Neuronal stem cell (in vitro differentiated cells): ENCODE measurements around the gene FOXP4.

ENCODE experiments used
- DNase-seq: peaks from one replicate; pipeline ENCODE4 v3.0.0-alpha.2; 2013; ENCODE audit warnings: low spot score
- H2AFZ ChIP-seq: one replicate; pipeline ENCODE4 v1.6.1; 2013; ENCODE audit warnings: mild to moderate bottlenecking, low read length, inconsistent platforms
- H2AK5ac ChIP-seq: 2 replicates; pipeline ENCODE4 v1.6.1; 2013; ENCODE audit warnings: low read depth, mild to moderate bottlenecking, inconsistent platforms, low read length, moderate library complexity, mixed read lengths
- H2BK120ac ChIP-seq: 2 replicates; pipeline ENCODE4 v1.6.1; 2013; ENCODE audit warnings: low read depth, mild to moderate bottlenecking, inconsistent platforms, low read length, moderate library complexity, mixed read lengths
- H2BK12ac ChIP-seq: one replicate; pipeline ENCODE4 v1.6.1; 2013; ENCODE audit warnings: low read length, inconsistent platforms
- H2BK15ac ChIP-seq: 2 replicates; pipeline ENCODE4 v1.6.1; 2013; ENCODE audit warnings: mild to moderate bottlenecking, low read length, inconsistent platforms, mixed read lengths
- H2BK5ac ChIP-seq: one replicate; pipeline ENCODE4 v1.6.1; 2013; ENCODE audit warnings: inconsistent platforms, mild to moderate bottlenecking, low read length, moderate library complexity
- H3K14ac ChIP-seq: one replicate; pipeline ENCODE4 v1.6.1; 2013; ENCODE audit warnings: low read length, inconsistent platforms
- H3K18ac ChIP-seq: 2 replicates; pipeline ENCODE4 v1.6.1; 2013; ENCODE audit warnings: low read length, inconsistent platforms
- H3K23ac ChIP-seq: 2 replicates; pipeline ENCODE4 v1.6.1; 2013; ENCODE audit warnings: low read depth, mild to moderate bottlenecking, mixed read lengths, low read length, inconsistent platforms; ENCODE audit not compliant: poor library complexity
- H3K27ac ChIP-seq: replicated peaks from 3 replicates; pipeline ENCODE4 v1.5.1; 2013; ENCODE audit warnings: low read length, inconsistent platforms
- H3K27me3 ChIP-seq, 3 experiments: 2 replicates each; pipeline ENCODE4 v1.6.1; 2013; ENCODE audit warnings: low read length in 3 of 3, mild to moderate bottlenecking in 2 of 3, inconsistent platforms in 1 of 3, low read depth in 1 of 3, mixed read lengths in 1 of 3, moderate library complexity in 1 of 3; ENCODE audit not compliant: control insufficient read depth in 3 of 3, insufficient read depth in 3 of 3
- H3K36me3 ChIP-seq, 2 donors: replicated peaks in 1 of 2; 2 replicates each; pipeline ENCODE4 v1.6.1; 2013; ENCODE audit warnings: low read length in 2 of 2; ENCODE audit not compliant: control insufficient read depth in 2 of 2, insufficient read depth in 2 of 2
- H3K4ac ChIP-seq: 2 replicates; pipeline ENCODE4 v1.6.1; 2013; ENCODE audit warnings: inconsistent platforms, mild to moderate bottlenecking, low read length, moderate library complexity
- H3K4me1 ChIP-seq, 2 donors: 1 replicate in 1 of 2; 2 replicates in 1 of 2; pipeline ENCODE4 v1.6.1; 2013; ENCODE audit warnings: low read length in 2 of 2, low read depth in 1 of 2; ENCODE audit not compliant: control insufficient read depth in 2 of 2, insufficient read depth in 1 of 2
- H3K4me2 ChIP-seq: one replicate; pipeline ENCODE4 v1.6.1; 2013; ENCODE audit warnings: mild to moderate bottlenecking, low read length, inconsistent platforms; ENCODE audit not compliant: insufficient read depth, poor library complexity, severe bottlenecking
- H3K4me3 ChIP-seq, 2 donors: 2 replicates each; pipeline ENCODE4 v1.5.1; 2013; ENCODE audit warnings: low read length in 2 of 2, mild to moderate bottlenecking in 2 of 2, inconsistent platforms in 1 of 2, moderate library complexity in 1 of 2
- H3K79me1 ChIP-seq: one replicate; pipeline ENCODE4 v1.6.1; 2013; ENCODE audit warnings: low read depth, mild to moderate bottlenecking, inconsistent platforms, low read length, moderate library complexity
- H3K9ac ChIP-seq: one replicate; pipeline ENCODE4 v1.6.1; 2013; ENCODE audit warnings: mild to moderate bottlenecking, low read depth, low read length, inconsistent platforms; ENCODE audit not compliant: poor library complexity
- H3K9me3 ChIP-seq, 2 donors: replicated peaks in 1 of 2; 2 replicates each; pipeline versions ENCODE3 to v1.6.1; 2013; ENCODE audit warnings: low read length in 2 of 2, mild to moderate bottlenecking in 2 of 2, inconsistent platforms in 1 of 2, low read depth in 1 of 2, mixed read lengths in 1 of 2, moderate library complexity in 1 of 2; ENCODE audit not compliant: control insufficient read depth in 2 of 2, insufficient read depth in 1 of 2
- H4K8ac ChIP-seq: one replicate; pipeline ENCODE4 v1.6.1; 2013; ENCODE audit warnings: low read depth, mild to moderate bottlenecking, inconsistent platforms, low read length, moderate library complexity
- H4K91ac ChIP-seq: one replicate; pipeline ENCODE4 v1.6.1; 2013; ENCODE audit warnings: low read length, low read depth, mild to moderate bottlenecking, inconsistent platforms; ENCODE audit not compliant: poor library complexity
- WGBS, 2 donors: extraction: QIAGEN DNeasy Blood & Tissue Kit; methylation state at CpG; one replicate each; pipeline ENCODE4 v1.1.7; 2013; ENCODE audit warnings: missing lambda C conversion rate in 2 of 2, mixed read lengths in 1 of 2; ENCODE audit not compliant: insufficient read length in 2 of 2, insufficient replicate concordance in 1 of 2; ENCODE audit errors: extremely low coverage in 2 of 2; 5-methylcytosine and 5-hydroxymethylcytosine counted together

FOXP4 gene

DNA sequence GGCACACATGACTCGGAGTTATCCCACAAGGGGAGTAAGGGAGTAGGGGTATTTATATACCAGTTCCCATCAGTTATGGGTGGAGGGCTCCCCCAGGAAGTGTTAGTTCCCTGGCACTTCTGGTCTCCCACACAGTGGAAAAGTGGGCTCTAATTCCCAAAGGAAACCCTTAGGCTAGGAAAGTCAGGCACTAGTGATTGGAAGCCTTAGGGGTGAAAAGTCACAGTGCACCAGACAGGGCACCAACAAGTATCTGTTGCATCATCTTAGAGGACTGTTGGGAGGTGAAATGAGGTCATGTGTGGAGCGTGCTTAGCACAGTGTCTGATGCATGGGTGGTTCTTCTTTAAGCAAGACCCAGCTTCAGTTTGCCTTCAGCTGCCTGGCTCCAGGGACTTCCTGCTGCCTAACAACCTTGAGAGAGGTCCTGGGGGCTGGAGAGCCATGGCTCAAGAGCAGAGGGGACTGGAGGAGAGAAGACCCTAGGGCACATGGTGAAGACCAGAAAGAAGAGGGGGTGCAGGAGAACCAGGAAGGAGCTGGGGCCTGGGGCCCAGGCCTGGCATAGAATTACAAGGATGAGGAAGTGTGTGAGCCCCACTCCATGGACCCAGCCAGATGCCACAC, 7.5 kb upstream of the FOXP4 start:
- no peak overlapping the region for H4K8ac ChIP-seq
- H2BK12ac ChIP-seq = no peak overlapping the region
- H3K4ac ChIP-seq = no peak overlapping the region
- no peak overlapping the region for H3K4me2 ChIP-seq
- no peaks in the 10 kb centered on the region for H3K79me1 ChIP-seq
- H2BK5ac ChIP-seq = no peak overlapping the region
- H2AK5ac ChIP-seq = no peak overlapping the region
- no CpG with 5 or more reads among the region's 2 CpGs for WGBS, 2 donors
- no peak overlapping the region for H3K18ac ChIP-seq
- no peak overlapping the region for H3K4me3 ChIP-seq
- H4K91ac ChIP-seq = no peak overlapping the region
- H3K23ac ChIP-seq = no peak overlapping the region
- H2BK120ac ChIP-seq = no peak overlapping the region
- H3K4me1 ChIP-seq = peaks cover 0 to 8% of the 10 kb centered on the region in 2 donors
- no peaks in the 10 kb centered on the region for H3K36me3 ChIP-seq
- H3K9ac ChIP-seq = no peak overlapping the region
- no peak overlapping the region for H3K14ac ChIP-seq
- H2AFZ ChIP-seq = no peak overlapping the region
- H3K9me3 ChIP-seq = no peaks in the 10 kb centered on the region
- H2BK15ac ChIP-seq = no peak overlapping the region
- DNase-seq = no peak
- H3K27me3 ChIP-seq = peaks cover 0 to 2% (median 0%) of the 10 kb centered on the region in 3 experiments
- H3K27ac ChIP-seq = no peak overlapping the region

DNA sequence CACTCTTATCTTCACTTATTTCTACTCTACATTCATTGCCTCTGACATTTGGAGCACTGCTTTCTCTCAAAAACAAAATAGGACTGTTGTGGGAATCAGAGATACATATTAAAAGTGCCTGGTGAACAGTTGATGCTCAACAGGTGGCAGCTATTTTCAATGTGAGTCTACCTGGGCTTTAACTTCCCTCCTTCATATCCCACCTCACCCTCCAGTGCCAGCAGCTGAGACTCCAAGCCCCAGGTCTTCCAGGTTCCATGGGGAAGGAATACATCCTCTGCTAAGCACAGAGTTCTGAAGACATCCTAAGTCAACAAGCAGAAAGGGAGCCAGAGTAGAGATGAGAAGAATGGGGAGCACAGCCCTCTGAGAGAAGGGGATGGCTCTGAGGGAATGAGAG, 7.0 kb upstream of the FOXP4 start:
- DNase-seq = no peak
- no peak overlapping the region for H3K4me3 ChIP-seq
- H2BK12ac ChIP-seq = no peak overlapping the region
- H2BK5ac ChIP-seq = no peak overlapping the region
- H2AFZ ChIP-seq = no peak overlapping the region
- H3K27me3 ChIP-seq = peaks cover 0 to 3% (median 0%) of the 10 kb centered on the region in 3 experiments
- H3K14ac ChIP-seq = no peak overlapping the region
- H2BK120ac ChIP-seq = no peak overlapping the region
- H2BK15ac ChIP-seq = no peak overlapping the region
- H3K4me1 ChIP-seq = peaks cover 4 to 11% of the 10 kb centered on the region in 2 donors
- no peak overlapping the region for H3K9ac ChIP-seq
- H3K18ac ChIP-seq = no peak overlapping the region
- H3K36me3 ChIP-seq = no peaks in the 10 kb centered on the region
- no peak overlapping the region for H4K91ac ChIP-seq
- no peaks in the 10 kb centered on the region for H3K9me3 ChIP-seq
- no peaks in the 10 kb centered on the region for H3K79me1 ChIP-seq
- H3K27ac ChIP-seq = no peak overlapping the region
- no peak overlapping the region for H2AK5ac ChIP-seq
- H3K4me2 ChIP-seq = no peak overlapping the region
- no peak overlapping the region for H4K8ac ChIP-seq
- H3K23ac ChIP-seq = no peak overlapping the region
- no peak overlapping the region for H3K4ac ChIP-seq

DNA sequence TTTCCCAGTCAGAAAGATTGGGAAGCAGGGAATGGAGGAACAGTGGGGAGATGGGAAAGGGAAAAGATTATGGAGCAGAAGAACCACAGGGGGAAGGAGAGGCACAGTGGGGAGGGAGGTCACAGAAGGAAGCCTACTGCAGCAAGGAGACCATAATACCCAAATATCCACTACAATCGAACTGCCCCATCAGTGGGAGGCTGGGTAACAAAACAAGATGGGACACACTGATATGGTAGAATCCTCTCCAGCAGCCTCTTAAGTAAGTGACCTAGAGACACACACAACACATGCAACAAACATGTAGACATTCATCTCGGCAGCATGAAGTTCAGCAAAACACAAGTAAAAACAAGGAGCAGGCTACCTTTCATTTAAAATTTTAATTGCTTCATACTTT, 4.8 kb upstream of the FOXP4 start:
- Histone ChIP-seq H3K4me1 (peaks cover 16 to 21% of the 10 kb centered on the region in 2 donors), H3K36me3 (no peaks in the 10 kb centered on the region), H2BK15ac (no peak overlapping the region), H3K18ac (no peak overlapping the region), H3K4ac (no peak overlapping the region), H3K4me3 (no peak overlapping the region), H3K27ac (no peak overlapping the region), H2AFZ (no peak overlapping the region), H3K14ac (no peak overlapping the region), H4K8ac (no peak overlapping the region), H2BK120ac (no peak overlapping the region), H3K27me3 (peaks cover 0 to 18% (median 0%) of the 10 kb centered on the region in 3 experiments), H3K79me1 (no peaks in the 10 kb centered on the region), H2BK5ac (no peak overlapping the region), H3K9ac (no peak overlapping the region), H4K91ac (no peak overlapping the region), H2BK12ac (no peak overlapping the region), H2AK5ac (no peak overlapping the region), H3K9me3 (no peaks in the 10 kb centered on the region), H3K4me2 (no peak overlapping the region), H3K23ac (no peak overlapping the region)
- no peak for DNase-seq
- WGBS, 2 donors = no CpG with 5 or more reads among the region's 2 CpGs

DNA sequence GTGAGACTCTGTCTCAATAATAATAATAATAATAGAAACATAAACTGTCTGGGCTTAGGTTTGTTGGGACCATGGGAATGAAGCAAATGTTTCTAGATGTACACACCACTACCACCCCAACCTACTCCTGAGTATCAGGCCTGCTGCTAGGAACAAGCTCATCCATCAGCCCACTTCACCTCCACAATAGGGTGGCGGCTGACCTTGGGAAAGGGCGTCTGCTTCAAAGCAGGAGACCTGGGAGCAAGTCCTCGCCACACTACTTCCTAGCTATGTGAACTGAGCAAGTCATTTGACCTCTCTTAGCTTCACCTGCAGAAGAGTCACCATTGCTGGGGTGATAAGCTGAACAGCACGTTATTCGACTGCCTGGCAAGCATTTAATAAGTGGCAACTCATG, 3.1 kb upstream of the FOXP4 start:
- no peak overlapping the region for H2AK5ac ChIP-seq
- no peak overlapping the region for H3K18ac ChIP-seq
- H3K14ac ChIP-seq = no peak overlapping the region
- H4K8ac ChIP-seq = no peak overlapping the region
- no peak overlapping the region for H4K91ac ChIP-seq
- H2BK5ac ChIP-seq = no peak overlapping the region
- H3K79me1 ChIP-seq = peaks cover 3% of the 10 kb centered on the region
- no peak overlapping the region for H3K4ac ChIP-seq
- H2BK15ac ChIP-seq = no peak overlapping the region
- H3K36me3 ChIP-seq = no peaks in the 10 kb centered on the region
- WGBS, 2 donors = no CpG with 5 or more reads among the region's 5 CpGs
- H2BK12ac ChIP-seq = no peak overlapping the region
- no peak overlapping the region for H3K23ac ChIP-seq
- no peak overlapping the region for H3K4me3 ChIP-seq
- DNase-seq = no peak
- no peak overlapping the region for H3K9ac ChIP-seq
- H3K27me3 ChIP-seq = peaks cover 0 to 24% (median 0%) of the 10 kb centered on the region in 3 experiments
- H3K4me1 ChIP-seq = peaks cover 16% of the 10 kb centered on the region in 2 donors
- no peaks in the 10 kb centered on the region for H3K9me3 ChIP-seq
- H2BK120ac ChIP-seq = no peak overlapping the region
- H3K27ac ChIP-seq = no peak overlapping the region
- no peak overlapping the region for H2AFZ ChIP-seq
- H3K4me2 ChIP-seq = no peak overlapping the region
